Measurements from ENCODE around the gene CACNA2D1.
"Not testable (repeated sequence)": the region's sequence is repeated elsewhere in the genome, so short reads cannot be mapped to it uniquely, and the experiment has no call there.

GRCh38 chr7:82386571-82386970, 57.0 kb downstream of the CACNA2D1 start:
- TF ChIP-seq POLR2A (IDR thresholded peaks at IDR 0.05) = not testable (repeated sequence)
- TF ChIP-seq, protein P1, sequence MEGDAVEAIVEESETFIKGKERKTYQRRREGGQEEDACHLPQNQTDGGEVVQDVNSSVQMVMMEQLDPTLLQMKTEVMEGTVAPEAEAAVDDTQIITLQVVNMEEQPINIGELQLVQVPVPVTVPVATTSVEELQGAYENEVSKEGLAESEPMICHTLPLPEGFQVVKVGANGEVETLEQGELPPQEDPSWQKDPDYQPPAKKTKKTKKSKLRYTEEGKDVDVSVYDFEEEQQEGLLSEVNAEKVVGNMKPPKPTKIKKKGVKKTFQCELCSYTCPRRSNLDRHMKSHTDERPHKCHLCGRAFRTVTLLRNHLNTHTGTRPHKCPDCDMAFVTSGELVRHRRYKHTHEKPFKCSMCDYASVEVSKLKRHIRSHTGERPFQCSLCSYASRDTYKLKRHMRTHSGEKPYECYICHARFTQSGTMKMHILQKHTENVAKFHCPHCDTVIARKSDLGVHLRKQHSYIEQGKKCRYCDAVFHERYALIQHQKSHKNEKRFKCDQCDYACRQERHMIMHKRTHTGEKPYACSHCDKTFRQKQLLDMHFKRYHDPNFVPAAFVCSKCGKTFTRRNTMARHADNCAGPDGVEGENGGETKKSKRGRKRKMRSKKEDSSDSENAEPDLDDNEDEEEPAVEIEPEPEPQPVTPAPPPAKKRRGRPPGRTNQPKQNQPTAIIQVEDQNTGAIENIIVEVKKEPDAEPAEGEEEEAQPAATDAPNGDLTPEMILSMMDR (IDR thresholded peaks at IDR 0.05) = not testable (repeated sequence)
